ENCODE results near the gene GPR143.

GPR143 gene

DNA sequence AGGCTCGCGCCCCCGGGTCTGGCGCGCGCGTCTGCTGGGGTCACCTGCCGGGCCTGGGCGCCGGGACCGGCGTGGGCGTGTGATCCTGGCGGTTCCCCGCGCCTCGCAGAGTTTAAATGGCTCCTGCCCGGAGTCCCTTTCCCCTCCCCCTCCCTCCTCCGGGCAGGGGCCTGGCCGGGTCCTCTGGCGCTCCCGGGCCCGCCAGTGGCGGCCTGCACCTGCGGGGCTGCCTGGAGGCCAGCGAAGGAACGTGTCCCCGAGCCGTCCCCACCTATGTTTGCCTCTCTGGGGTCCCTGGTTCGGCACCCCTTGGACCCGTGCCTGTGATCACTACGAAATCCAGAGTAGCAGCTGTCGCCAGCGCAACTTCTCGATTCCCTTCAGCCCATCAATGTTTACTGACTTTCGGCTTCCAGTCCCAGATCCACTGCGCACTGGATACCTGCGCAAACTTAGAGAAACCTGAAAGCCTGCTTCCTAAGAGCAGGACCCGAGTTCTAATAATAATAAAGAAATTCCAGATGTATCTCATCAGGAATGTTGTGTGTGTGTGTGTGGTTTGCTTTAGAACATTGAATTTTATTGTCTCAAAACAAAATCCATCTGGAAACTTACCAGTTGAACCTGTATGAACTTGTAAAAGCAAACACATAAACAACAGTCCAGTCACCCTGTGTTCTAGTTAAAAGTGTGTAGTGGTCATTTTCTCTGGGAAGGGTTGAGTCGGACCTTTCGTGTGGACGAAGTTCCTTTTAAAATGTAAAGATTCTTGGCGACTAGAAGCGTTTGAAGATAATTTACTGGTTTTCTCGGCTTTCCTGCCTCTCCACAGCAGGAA is 21.4 kb upstream of the GPR143 start:
- no peaks in the 10 kb centered on the region for H3K36me3 ChIP-seq
- H3K4me1 ChIP-seq: no peaks in the 10 kb centered on the region
- no peak for DNase-seq
- H3K4me3 ChIP-seq (ENCODE audit: low read depth, low read length): no peak overlapping the region
- H3K9me3 ChIP-seq: no peaks in the 10 kb centered on the region
- TF ChIP-seq, protein P1, sequence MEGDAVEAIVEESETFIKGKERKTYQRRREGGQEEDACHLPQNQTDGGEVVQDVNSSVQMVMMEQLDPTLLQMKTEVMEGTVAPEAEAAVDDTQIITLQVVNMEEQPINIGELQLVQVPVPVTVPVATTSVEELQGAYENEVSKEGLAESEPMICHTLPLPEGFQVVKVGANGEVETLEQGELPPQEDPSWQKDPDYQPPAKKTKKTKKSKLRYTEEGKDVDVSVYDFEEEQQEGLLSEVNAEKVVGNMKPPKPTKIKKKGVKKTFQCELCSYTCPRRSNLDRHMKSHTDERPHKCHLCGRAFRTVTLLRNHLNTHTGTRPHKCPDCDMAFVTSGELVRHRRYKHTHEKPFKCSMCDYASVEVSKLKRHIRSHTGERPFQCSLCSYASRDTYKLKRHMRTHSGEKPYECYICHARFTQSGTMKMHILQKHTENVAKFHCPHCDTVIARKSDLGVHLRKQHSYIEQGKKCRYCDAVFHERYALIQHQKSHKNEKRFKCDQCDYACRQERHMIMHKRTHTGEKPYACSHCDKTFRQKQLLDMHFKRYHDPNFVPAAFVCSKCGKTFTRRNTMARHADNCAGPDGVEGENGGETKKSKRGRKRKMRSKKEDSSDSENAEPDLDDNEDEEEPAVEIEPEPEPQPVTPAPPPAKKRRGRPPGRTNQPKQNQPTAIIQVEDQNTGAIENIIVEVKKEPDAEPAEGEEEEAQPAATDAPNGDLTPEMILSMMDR (IDR thresholded peaks at IDR 0.05; ENCODE audit: low read depth, low read length): no peak
- H3K27me3 ChIP-seq: peaks cover 11% of the 10 kb centered on the region

- Histone ChIP-seq H3K36me3 (no peaks in the 10 kb centered on the region), H3K9me3 (no peaks in the 10 kb centered on the region), H3K4me3 (ENCODE audit: low read depth, low read length) (no peak within 1 kb of the TSS), H3K27me3 (peaks cover 11% of the 10 kb centered on the region), H3K4me1 (no peaks in the 10 kb centered on the region)
- TF ChIP-seq, protein P1 (IDR thresholded peaks at IDR 0.05; ENCODE audit: low read depth, low read length): no peak
- no peak for DNase-seq
These were observed 20.5 kb upstream of the GPR143 start, which contains the start of gene SHROOM2 for GRCh38 chrX:9785944-9786797. Gene SHROOM2 (plus strand): TSS chrX:9786429. CDS start chrX:9786546, 117 bp downstream.

DNA sequence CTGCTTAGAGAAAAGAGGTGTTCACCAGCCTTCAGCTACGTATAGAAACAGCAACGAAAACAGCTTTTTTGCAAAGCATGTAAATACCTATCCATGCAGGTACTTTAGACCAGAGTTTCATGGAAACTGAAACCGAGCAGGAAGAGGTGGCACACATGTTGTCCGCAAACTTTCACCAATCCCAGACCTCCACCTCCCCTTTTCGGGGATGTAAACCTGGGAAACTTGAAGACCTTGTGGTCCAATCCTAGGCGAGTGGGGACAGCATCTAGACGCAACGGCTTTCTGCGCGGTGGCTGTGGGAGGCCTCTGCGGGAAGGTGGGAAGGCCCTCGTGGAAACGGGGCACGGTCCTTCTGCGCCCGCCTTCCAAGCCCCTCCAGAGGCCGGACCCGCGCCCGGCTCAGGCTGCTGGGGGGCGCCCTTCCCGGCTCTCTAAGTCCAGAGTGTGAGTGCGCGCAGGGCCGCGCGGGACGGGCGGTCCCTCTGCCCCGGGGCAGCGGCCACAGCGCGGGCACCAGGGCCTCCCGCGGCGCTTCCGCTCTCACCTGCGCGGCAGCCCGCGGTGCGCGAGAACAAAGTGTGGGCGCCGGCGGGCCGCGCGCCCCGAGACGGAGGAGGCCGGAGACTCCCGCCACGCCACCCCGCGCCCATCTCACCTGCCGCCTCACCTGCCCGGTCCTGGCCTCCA is 19.8 kb upstream of the GPR143 start:
- Histone ChIP-seq H3K27me3 (peaks cover 11% of the 10 kb centered on the region), H3K9me3 (no peaks in the 10 kb centered on the region), H3K4me1 (no peaks in the 10 kb centered on the region), H3K4me3 (ENCODE audit: low read depth, low read length) (no peak overlapping the region), H3K36me3 (no peaks in the 10 kb centered on the region)
- TF ChIP-seq, protein P1 (IDR thresholded peaks at IDR 0.05; ENCODE audit: low read depth, low read length): no peak
- no peak for DNase-seq

DNA sequence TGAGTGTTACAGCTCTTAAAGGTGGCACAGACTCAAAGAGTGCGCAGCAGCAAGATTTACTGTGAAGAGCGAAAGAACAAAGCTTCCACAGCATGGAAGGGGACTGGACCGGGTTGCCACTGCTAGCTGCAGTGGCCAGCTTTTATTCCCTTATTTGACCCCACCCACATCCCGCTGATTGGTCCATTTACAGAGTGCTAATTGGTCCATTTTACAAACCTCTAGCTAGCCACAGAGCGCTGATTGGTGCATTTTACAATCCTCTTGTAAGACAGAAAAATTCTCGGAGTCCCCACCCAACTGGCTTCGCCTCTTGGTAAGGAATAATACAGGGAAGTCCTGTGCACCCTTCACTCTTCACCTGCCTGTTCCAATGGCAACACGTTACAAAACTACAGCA is 18.7 kb upstream of the GPR143 start:
- DNase-seq: no peak
- peaks cover 11% of the 10 kb centered on the region for H3K27me3 ChIP-seq
- TF ChIP-seq, protein P1 (IDR thresholded peaks at IDR 0.05; ENCODE audit: low read depth, low read length): no peak
- no peaks in the 10 kb centered on the region for H3K36me3 ChIP-seq
- no peaks in the 10 kb centered on the region for H3K4me1 ChIP-seq
- H3K9me3 ChIP-seq: no peaks in the 10 kb centered on the region
- H3K4me3 ChIP-seq (ENCODE audit: low read depth, low read length): no peak overlapping the region

GRCh38 chrX:9781941-9782340 is 16.3 kb upstream of the GPR143 start:
- Histone ChIP-seq H3K9me3 (no peaks in the 10 kb centered on the region), H3K36me3 (no peaks in the 10 kb centered on the region), H3K4me3 (ENCODE audit: low read depth, low read length) (no peak overlapping the region), H3K4me1 (no peaks in the 10 kb centered on the region), H3K27me3 (peaks cover 6% of the 10 kb centered on the region)
- no peak for DNase-seq
- TF ChIP-seq, protein P1 (IDR thresholded peaks at IDR 0.05; ENCODE audit: low read depth, low read length): no peak

Data from BE2C (cell line).